RPMI8226 (cell line): Measurements from ENCODE around the gene FRMPD1.

Experiments used
- DNase-seq: peaks from one replicate; pipeline ENCODE4 v3.0.0-alpha.2; 2015

The FRMPD1 gene

GRCh38 chr9:37632479-37632878, 18.3 kb upstream of the FRMPD1 start:
- DNase-seq: no peak

GRCh38 chr9:37635808-37636207, 14.9 kb upstream of the FRMPD1 start:
- DNase-seq: no peak

- no peak for DNase-seq
These were observed 14.0 kb upstream of the FRMPD1 start for GRCh38 chr9:37636511-37637448.

- no peak for DNase-seq
These were observed 11.5 kb upstream of the FRMPD1 start for GRCh38 chr9:37639109-37639762.

GRCh38 chr9:37639841-37640240, 10.9 kb upstream of the FRMPD1 start:
- DNase-seq: no peak

- no peak for DNase-seq
These were observed 10.5 kb upstream of the FRMPD1 start for GRCh38 chr9:37640246-37640645.

GRCh38 chr9:37641331-37641730, 9.4 kb upstream of the FRMPD1 start:
- DNase-seq: no peak

- no peak for DNase-seq
These were observed 7.5 kb upstream of the FRMPD1 start for GRCh38 chr9:37643214-37643613.

- no peak for DNase-seq
These were observed 4.7 kb upstream of the FRMPD1 start for GRCh38 chr9:37645903-37646506.

- no peak for DNase-seq
These were observed 368 bp upstream of the FRMPD1 start for GRCh38 chr9:37650299-37650872.

GRCh38 chr9:37652261-37652660, 1.5 kb downstream of the FRMPD1 start:
- DNase-seq: no peak

GRCh38 chr9:37653385-37653784, 2.6 kb downstream of the FRMPD1 start:
- no peak for DNase-seq

GRCh38 chr9:37656936-37657335, 6.2 kb downstream of the FRMPD1 start:
- DNase-seq: no peak

GRCh38 chr9:37660691-37661090, 9.9 kb downstream of the FRMPD1 start:
- DNase-seq: no peak

GRCh38 chr9:37663926-37664325, 13.2 kb downstream of the FRMPD1 start:
- DNase-seq: no peak

- no peak for DNase-seq
These were observed 17.0 kb downstream of the FRMPD1 start for GRCh38 chr9:37667706-37668105.

- no peak for DNase-seq
These were observed 17.4 kb downstream of the FRMPD1 start for GRCh38 chr9:37668116-37668601.

- DNase-seq: no peak
These were observed 18.5 kb downstream of the FRMPD1 start for GRCh38 chr9:37669232-37669631.

- no peak for DNase-seq
These were observed 24.9 kb downstream of the FRMPD1 start for GRCh38 chr9:37675661-37676060.

GRCh38 chr9:37676411-37676830, 25.7 kb downstream of the FRMPD1 start:
- peak; percentile 56 for DNase-seq

- no peak for DNase-seq
These were observed 26.7 kb downstream of the FRMPD1 start for GRCh38 chr9:37677435-37677834.

- peak; percentile 36 for DNase-seq
These were observed 28.1 kb downstream of the FRMPD1 start for GRCh38 chr9:37678789-37679273.
